Measurements from ENCODE around the gene NUDT2.

NUDT2 gene

DNA sequence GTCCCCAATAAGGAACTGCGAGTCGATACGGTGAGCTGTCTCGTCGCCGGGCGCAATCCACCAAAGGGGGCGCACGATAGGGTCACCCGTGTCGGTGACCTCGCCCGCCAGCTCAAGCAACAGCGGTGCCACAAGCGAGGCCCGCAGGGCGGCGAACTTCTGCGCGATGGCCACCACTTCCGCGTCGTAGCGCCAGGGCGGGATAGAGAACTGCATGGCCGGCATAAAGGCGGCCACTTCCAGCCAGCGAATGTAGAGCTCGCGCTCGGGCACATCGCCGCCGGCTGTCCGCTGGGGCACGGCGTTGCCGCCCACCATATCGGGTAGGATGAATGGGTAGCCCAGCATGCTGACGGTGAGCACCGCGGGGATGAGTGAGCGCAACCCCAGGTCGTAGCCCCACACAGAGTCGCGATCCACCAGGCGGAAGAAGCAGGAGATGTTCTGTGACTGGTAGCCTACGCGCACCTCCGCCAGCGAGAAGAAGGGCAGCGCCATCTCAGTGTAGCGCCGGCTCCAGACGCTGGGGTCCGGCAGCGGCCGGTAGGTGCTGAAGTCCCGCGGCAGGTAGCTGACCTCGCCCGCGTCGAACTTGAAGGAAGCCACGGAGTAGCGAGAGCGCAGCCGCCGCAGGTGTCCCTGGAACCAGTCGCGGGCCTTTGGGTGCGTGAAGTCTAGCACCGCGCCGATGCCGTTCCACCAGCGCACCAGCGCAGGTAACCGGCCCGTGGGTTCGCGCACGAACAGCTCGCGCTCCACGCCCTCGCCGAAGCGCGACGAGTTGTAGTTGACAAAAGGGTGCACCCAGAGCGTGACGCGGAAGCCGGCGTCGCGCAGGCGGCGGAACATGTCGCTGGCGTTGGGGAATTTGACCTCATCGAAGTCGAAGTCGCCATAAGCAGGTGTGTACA lies 41.9 kb downstream of the NUDT2 start:
- DNase-seq (ENCODE audit: low read depth), result no peak

DNA sequence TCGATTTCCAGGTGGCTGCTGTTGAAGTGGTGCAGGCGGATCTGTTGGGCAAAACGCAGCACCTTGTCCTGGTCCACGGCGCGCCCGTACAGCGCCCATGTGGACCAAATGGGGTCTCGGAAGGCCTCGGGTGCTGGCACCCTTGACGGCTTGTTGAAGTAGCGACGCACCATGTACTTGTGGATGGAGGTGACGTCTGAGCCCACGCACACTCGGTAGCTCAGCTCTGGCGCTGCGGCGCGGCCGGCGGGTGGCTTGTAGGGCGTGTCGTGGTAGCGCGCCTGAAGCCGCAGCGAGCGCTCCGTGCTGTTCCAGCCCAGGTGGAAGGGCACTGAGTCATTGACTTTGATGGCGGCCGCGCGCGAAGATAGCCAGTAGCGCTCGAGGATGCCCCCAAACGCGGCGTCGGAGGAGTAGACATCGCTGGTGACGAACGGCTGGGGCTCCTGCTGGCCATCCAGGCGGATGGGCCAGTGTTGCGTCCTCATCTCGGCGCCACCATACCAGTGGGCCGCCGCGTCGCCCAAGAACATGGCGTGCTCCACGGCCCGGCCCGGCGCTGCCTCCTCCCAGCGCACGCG lies 42.6 kb downstream of the NUDT2 start:
- DNase-seq (ENCODE audit: low read depth), result no peak

- no peak for DNase-seq (ENCODE audit: low read depth)
Measured at GRCh38 chr9:34372467-34373011, 43.2 kb downstream of the NUDT2 start.

DNA sequence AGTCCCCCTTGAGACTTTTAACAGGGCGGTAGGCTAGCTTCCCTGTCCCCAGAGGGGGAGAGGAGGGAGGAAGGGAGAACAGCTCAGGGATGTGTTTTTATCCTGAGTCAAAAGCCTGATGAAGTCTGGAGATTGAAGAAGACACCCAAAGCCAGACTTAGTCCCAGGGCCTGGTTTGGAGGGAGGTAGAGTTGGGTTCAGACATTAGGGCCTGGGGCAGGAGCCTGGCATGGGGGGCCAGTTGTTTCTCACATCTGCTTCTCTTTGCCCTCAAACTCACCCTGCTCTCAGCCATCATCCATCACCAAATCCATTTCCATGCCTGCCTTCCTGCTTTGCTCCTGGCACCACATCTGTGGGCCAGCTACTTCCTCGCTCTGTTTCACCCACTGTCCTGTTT lies 44.4 kb downstream of the NUDT2 start:
- DNase-seq (ENCODE audit: low read depth), result no peak

DNA sequence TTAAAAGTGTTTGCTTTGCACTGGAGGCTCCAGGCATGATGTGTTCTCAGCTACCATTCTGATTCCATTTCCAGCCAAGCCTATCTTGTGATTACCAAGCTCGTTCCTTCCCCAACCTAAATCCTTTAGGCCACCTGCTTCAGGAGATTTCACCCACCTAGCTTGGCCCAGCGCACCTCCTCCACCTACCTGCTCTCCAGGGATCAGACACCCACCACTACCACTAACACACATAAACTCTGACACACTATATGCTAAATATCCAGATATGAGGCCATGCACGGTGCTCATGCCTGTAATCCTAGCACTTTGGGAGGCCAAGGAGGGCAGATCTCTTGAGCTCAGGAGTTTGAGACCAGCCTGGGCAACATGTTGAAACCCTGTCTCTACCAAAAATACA lies 45.0 kb downstream of the NUDT2 start:
- no peak for DNase-seq (ENCODE audit: low read depth)

DNA sequence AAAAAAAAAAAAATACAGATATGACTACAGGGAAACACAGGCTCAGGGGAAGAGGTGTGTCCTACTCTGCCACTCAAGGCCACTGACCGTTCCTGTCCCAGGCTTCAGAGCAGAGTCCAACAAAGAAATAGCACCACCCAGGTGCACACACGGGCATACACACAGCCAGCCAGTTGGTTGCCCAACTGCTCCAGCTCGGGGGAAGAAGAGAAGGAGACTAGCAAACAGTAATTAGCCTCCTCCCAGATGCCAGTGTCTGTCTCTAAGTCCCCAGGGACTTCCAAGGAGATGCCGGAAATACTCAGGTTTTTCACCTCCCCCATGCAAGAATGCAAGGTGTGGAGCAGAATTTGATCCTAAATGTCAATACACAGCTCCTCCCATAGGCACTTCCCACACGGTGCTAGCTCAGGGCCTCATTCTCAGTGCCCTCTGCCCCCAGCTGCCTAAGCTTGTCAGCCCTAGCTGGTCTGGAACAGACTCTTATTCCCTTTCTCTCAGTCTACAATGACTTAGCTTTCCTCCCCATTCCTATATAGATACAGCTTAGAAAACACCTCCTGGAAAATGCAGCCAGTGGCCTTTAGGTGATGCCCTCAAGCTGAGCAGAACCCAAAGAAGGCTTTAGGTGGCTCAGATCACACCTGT lies 45.7 kb downstream of the NUDT2 start:
- DNase-seq (ENCODE audit: low read depth), result no peak

DNA sequence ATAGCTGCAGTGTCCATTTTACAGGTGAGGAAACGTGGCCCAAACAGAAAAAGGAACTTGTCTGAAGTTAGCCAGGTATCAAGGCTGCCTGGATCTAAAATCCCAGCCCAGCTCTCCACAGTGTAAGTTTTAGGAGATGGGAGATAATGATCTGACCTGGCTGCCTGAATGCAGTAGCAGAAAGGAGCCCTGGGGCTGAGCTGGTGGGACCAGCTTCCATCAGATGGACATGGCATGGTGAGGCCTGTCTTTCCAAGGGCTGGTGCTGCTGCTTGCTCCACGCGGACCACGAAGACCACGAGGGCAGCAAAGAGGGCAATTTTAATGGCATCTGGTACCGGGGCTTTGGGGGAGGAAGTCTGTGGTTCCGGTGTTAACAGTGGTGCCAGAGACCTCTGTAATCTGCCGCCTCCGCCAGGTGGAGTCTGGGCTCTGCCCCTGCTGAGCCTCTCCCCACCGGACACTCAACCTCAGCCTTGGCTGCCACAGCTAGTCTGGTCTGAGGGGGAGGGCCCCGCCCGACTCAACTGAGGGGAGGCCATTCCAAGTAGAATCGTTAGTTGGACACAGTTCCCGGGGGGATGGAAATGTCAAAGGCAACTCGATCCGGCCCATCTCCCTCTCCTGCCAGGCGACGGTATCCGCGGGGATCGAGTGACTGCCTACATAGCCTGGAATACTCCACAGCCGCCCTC lies 46.7 kb downstream of the NUDT2 start:
- peak; percentile 23 for DNase-seq (ENCODE audit: low read depth)

- peak; percentile 96 for DNase-seq (ENCODE audit: low read depth)
Measured at GRCh38 chr9:34376596-34377403, 47.4 kb downstream of the NUDT2 start, which contains the start of gene MYORG. Gene MYORG, minus strand, starts transcription at chr9:34376898. Its CDS starts 3,955 bp downstream, at chr9:34372943.

GRCh38 chr9:34377404-34377746 lies 48.0 kb downstream of the NUDT2 start:
- no peak for DNase-seq (ENCODE audit: low read depth)

DNA sequence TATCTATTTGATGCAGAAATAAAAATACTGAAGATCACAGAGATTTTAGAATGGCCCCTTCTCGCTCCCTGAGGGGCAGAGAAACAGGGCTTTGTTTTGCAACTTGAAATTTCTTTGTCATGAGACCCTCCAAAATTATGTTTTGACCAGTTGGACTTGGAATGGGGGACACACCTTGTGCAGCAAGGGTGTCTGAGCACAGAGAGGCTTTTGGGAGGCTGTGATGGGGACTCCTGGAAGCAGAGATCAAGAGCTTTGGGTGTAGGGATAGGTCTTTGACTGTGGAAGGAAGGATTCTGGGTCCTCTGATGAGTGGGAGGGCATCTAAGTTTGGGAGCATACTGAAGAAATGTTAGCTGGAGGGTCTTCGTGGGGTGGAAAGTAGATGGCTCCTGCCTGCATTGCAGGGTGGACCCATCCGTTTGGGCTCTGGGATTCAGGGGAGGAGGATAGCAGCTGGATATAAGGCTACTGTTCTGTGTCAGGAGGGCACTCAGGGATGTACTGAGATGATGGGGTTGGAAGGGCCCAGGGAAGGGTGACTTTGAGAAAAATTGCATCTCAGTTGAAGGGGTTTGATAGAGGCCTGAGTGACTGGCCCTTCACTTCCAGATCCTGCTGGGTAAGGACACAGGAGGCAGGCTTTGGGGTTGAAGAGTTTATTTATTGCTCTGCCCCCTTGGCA lies 49.1 kb downstream of the NUDT2 start:
- no peak for DNase-seq (ENCODE audit: low read depth)

DNA sequence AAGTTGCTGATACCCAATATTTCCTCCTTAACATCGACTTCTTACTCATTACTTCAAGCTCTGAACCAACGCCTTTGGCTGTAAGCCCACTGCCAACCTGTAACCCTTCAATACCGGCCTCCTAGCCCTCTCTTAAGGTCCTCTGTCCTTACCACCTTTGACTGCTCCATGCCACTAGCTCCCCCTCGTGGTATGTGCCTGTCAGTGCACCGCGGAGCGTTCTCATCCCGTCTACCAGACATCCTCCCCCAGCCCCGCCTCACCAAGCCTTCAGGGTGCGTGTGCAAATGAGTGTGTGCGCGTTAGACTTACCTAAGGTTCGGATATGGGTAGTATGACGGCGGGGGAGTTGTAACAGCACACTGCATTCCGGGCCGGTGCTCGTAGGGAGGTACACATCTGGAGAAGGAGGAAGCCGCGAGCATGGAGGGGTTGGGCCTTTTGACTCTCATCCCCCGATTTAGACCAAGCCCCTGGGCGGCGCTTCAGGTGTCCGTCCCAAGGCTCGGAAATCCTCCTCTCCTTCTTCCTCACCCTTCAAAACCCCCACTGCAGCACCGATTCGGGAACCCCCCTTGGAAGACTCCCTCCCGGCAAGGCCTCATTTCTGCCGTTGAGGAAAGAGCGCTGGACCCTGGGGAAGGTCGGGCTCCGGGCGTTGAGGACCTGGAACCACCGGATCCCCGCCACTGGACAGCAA lies 50.1 kb downstream of the NUDT2 start:
- DNase-seq (ENCODE audit: low read depth), result peak; percentile 85

GRCh38 chr9:34380034-34380510 lies 50.7 kb downstream of the NUDT2 start:
- DNase-seq (ENCODE audit: low read depth), result no peak

- DNase-seq (ENCODE audit: low read depth), result peak; percentile 70
Measured at GRCh38 chr9:34380511-34381315, 51.3 kb downstream of the NUDT2 start.

GRCh38 chr9:34381323-34381722 lies 52.0 kb downstream of the NUDT2 start:
- no peak for DNase-seq (ENCODE audit: low read depth)

GRCh38 chr9:34382054-34382453 lies 52.7 kb downstream of the NUDT2 start:
- DNase-seq (ENCODE audit: low read depth), result no peak

DNA sequence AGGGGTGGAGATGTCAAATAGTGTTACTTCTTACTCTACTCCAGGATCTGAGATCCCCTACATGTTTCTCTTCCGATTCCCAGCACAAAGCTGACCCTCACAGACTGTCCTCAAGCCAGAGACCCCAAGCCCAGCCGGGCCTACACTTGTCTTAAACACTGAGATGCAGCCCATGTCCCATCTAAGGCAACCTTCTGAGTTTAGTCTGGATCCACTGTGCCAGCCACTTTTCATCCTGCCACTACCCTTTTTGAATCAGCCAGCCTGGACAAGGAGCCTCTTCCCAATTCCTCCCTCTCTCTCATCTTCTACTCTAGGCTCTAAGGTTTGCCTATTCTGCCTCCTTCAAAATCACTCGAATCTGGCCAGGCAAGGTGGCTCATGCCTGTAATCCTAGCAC lies 53.5 kb downstream of the NUDT2 start:
- no peak for DNase-seq (ENCODE audit: low read depth)

DNA sequence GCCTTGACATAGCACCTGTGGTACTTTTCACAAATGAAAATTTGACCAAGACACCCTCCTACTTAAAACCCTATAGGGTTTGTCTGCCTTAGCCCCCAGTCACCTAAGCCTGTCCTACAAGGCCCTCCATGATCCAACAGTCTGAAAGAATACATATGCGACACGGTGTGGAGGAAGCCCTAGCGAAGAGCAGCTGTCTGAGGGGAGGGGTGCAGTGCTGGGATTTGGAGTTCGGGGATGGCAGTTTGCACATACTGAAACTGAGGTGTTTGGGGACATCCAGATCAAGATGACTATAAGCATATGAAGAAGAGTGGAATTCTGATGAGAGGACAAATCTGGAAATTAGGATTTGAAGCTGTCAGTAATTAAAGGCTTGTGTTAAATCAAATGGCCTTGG lies 54.5 kb downstream of the NUDT2 start:
- DNase-seq (ENCODE audit: low read depth), result no peak

DNA sequence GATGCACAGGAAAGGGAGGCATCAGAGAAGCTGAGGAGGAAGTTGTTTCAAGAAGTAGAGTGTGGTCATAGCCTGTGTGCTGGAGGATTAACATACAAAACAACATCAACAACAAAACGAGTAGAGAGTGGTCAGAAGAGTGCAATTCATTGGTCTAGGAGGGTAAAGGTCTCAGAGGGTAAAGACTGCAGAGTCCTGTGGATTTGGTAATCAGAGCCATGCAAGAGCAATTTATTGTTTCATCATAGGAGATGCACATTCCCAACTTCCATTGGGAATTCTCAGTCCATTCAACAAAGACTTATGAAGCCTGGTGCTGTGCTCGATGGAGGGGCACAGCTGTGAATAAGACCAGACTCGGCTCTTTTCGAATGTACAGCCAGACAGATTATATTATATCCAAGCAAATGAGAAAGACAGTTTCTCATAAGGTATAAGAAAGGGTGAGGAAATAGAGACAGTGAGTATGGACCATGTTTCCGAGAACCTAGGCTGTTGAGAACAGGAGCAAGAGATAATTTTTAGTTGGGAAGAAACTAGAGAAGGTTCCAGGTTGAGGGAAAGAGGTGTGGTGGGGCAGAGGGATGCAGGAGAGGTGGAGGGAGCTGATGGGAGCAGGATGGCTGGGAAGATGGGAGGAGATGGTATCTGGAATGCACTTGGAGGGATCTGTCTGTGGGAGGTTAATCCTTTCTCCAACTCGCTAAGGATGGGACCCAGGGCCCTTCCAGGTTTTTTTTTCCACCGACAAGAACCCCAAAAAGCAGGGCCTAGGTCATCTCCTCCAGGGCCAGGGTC lies 55.2 kb downstream of the NUDT2 start:
- DNase-seq (ENCODE audit: low read depth), result no peak

Measured in activated T-cell treated with anti-CD3 and anti-CD28 coated beads for 48 hours (primary cell).